ENCODE measurements around the gene MN1.

GRCh38 chr22:27798511-27799014 is 3.0 kb downstream of the MN1 start:
- no peak for TF ChIP-seq CTCF (IDR thresholded peaks at IDR 0.05)
- no peak for TF ChIP-seq POLR2A (IDR thresholded peaks at IDR 0.05)
